ENCODE measurements around the gene SELENOK.

DNA sequence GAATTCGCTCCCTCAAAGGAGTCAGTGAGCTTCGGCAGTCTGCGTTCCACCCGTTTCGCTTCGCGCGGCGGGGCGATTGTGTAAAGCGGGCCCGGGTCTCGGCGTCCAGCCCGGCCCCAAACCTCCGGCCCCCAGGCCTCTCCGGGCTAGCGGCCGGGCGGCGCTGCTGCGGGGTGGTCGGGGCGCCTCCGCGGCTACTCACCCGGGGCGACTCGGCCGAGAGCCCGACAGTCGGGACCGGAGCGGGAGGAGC lies 45.9 kb downstream of the SELENOK start:
- TF ChIP-seq RFX5 (IDR thresholded peaks at IDR 0.05; ENCODE audit: low read depth, low read length) = no peak
- no peak for TF ChIP-seq ELK1 (IDR thresholded peaks at IDR 0.05; ENCODE audit: borderline replicate concordance, low read depth, low read length)
- TF ChIP-seq, protein P1, sequence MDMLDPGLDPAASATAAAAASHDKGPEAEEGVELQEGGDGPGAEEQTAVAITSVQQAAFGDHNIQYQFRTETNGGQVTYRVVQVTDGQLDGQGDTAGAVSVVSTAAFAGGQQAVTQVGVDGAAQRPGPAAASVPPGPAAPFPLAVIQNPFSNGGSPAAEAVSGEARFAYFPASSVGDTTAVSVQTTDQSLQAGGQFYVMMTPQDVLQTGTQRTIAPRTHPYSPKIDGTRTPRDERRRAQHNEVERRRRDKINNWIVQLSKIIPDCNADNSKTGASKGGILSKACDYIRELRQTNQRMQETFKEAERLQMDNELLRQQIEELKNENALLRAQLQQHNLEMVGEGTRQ (IDR thresholded peaks at IDR 0.05; ENCODE audit: low read depth, low read length) = no peak
- no peak for TF ChIP-seq CTCF (conservative IDR thresholded peaks at IDR 0.05; ENCODE audit: low read depth, low read length)
- no peak for TF ChIP-seq POLR2A (IDR thresholded peaks at IDR 0.05; ENCODE audit: low read depth, low read length)

All from IMR-90 (cell line).